Sigmoid colon (tissue), 7 donors: ENCODE results near the gene CDS1. TPM values are rescaled to one million over a fixed set of nuclear protein-coding genes. Genes with fewer than 3 reads are reported as not detected.

Source experiments
- DNase-seq: peaks from one replicate; pipeline ENCODE4 v3.0.0-alpha.2; 2019
- H3K27ac ChIP-seq, 4 donors: fragments of 200-600 bp; sonication (generic); one replicate each; pipeline ENCODE4 v1.5.1; 2016 to 2019; ENCODE audit warnings: mild to moderate bottlenecking in 1 of 4
- H3K27me3 ChIP-seq, 3 donors: fragments of 200-600 bp; sonication (generic); one replicate each; pipeline ENCODE4 v1.5.1; 2019; ENCODE audit warnings: mild to moderate bottlenecking in 1 of 3
- H3K36me3 ChIP-seq, 4 donors: fragments of 200-600 bp; sonication (generic); one replicate each; pipeline ENCODE4 v1.5.1; 2016 to 2019
- H3K4me1 ChIP-seq, 4 donors: fragments of 200-600 bp; sonication (generic); one replicate each; pipeline ENCODE4 v1.5.1; 2017 to 2019
- H3K4me3 ChIP-seq, 4 donors: fragments of 200-600 bp; sonication (generic); one replicate each; pipeline ENCODE4 v1.5.1; 2017 to 2019; ENCODE audit warnings: mild to moderate bottlenecking in 2 of 4, moderate library complexity in 1 of 4
- H3K9me3 ChIP-seq, 4 donors: fragments of 200-600 bp in 3 of 4; sonication (generic) in 3 of 4; one replicate each; pipeline versions ENCODE4 v1.5.1 to v1.6.1; 2013 to 2019
- CTCF ChIP-seq, 4 experiments: fragments of 450-650 bp in 3 of 4; fragments of 200-600 bp in 1 of 4; IDR thresholded peaks; one replicate each; pipeline ENCODE4 v1.5.1; 2016 to 2019; ENCODE audit warnings: antibody characterized with exemption in 4 of 4, mild to moderate bottlenecking in 3 of 4, moderate library complexity in 2 of 4
- EP300 ChIP-seq, 4 donors: sonication (generic); formaldehyde crosslinking; IDR thresholded peaks; one replicate each; pipeline ENCODE4 v1.6.1; 2017; ENCODE audit warnings: antibody characterized with exemption in 4 of 4
- POLR2A ChIP-seq, 2 donors: fragments of 450-650 bp; IDR thresholded peaks; one replicate each; pipeline ENCODE4 v1.6.1; 2016; ENCODE audit warnings: antibody characterized with exemption in 2 of 2, mild to moderate bottlenecking in 2 of 2, moderate library complexity in 2 of 2
- POLR2AphosphoS5 ChIP-seq, 4 donors: sonication (generic); formaldehyde crosslinking; IDR thresholded peaks; one replicate each; pipeline ENCODE4 v1.6.1; 2017; ENCODE audit warnings: antibody characterized with exemption in 4 of 4
- WGBS, 2 donors: extraction: QIAGEN DNeasy Blood & Tissue Kit; methylation state at CpG; one replicate each; pipeline ENCODE4 v1.1.7; 2013; 5-methylcytosine and 5-hydroxymethylcytosine counted together
- intact Hi-C: fragments of 100-400 bp; cut with DNase I; formaldehyde crosslinking; loops from one replicate; pipeline ENCODE4 v1.15.1; 2023
- polyA plus RNA-seq, 3 donors: library from polyadenylated mRNA; stranded (reverse); fragments of 200-250 nt; gene quantifications; one replicate each; pipeline ENCODE4 v1.2.3, GENCODE V29; 2013
- total RNA-seq, 4 donors: library from RNA; depleted of rRNA; stranded (reverse); fragments of >200 nt; gene quantifications; one replicate each; pipeline ENCODE4 v1.1.0, GENCODE V29; 2016
- donor health status: healthy with polysubstance abuse.
- donor health status: Bipolar disorder and iron deficiency.
- donor health status: healthy.

Gene CDS1
- total and polyA plus RNA-seq, 7 donors: under 0.01 to 11.6 (median 0.49) TPM

GRCh38 chr4:84562156-84562555, 20.8 kb upstream of the CDS1 start:
- Histone ChIP-seq H3K9me3 (no peaks in the 10 kb centered on the region), H3K27ac (no peak overlapping the region), H3K36me3 (no peaks in the 10 kb centered on the region), H3K4me1 (no peaks in the 10 kb centered on the region), H3K4me3 (no peak overlapping the region), H3K27me3 (no peaks in the 10 kb centered on the region)
- DNase-seq: no peak
- WGBS, 2 donors: 96 to 97% methylated on average over 5 of the region's 5 CpGs
- TF ChIP-seq CTCF (IDR thresholded peaks at IDR 0.05) (no peak), POLR2A (IDR thresholded peaks at IDR 0.05) (no peak), POLR2AphosphoS5 (IDR thresholded peaks at IDR 0.05) (no peak), EP300 (IDR thresholded peaks at IDR 0.05) (no peak)
- intact Hi-C loops: no loop called here

- TF ChIP-seq EP300 (IDR thresholded peaks at IDR 0.05) (no peak), POLR2A (IDR thresholded peaks at IDR 0.05) (no peak), CTCF (IDR thresholded peaks at IDR 0.05) (no peak), POLR2AphosphoS5 (IDR thresholded peaks at IDR 0.05) (no peak)
- no peaks in the 10 kb centered on the region for H3K9me3 ChIP-seq
- 74 to 82% methylated on average over 4 of the region's 4 CpGs for WGBS, 2 donors
Measured at GRCh38 chr4:84563002-84563401, 19.9 kb upstream of the CDS1 start.

GRCh38 chr4:84565951-84566350, 17.0 kb upstream of the CDS1 start:
- TF ChIP-seq POLR2AphosphoS5 (IDR thresholded peaks at IDR 0.05) (no peak), CTCF (IDR thresholded peaks at IDR 0.05) (no peak), POLR2A (IDR thresholded peaks at IDR 0.05) (no peak), EP300 (IDR thresholded peaks at IDR 0.05) (no peak)

More at GRCh38 chr4:84563002-84563401, 19.9 kb upstream of the CDS1 start:
- intact Hi-C loops: no loop called here
- H3K36me3 ChIP-seq: no peaks in the 10 kb centered on the region
- H3K4me3 ChIP-seq: no peak overlapping the region
- DNase-seq: no peak
- H3K27ac ChIP-seq: no peak overlapping the region
- H3K4me1 ChIP-seq: no peaks in the 10 kb centered on the region
- no peaks in the 10 kb centered on the region for H3K27me3 ChIP-seq

GRCh38 chr4:84568496-84568895, 14.4 kb upstream of the CDS1 start:
- no peaks in the 10 kb centered on the region for H3K27me3 ChIP-seq
- intact Hi-C loops: no loop called here
- no peaks in the 10 kb centered on the region for H3K9me3 ChIP-seq
- no peak for DNase-seq
- 56 to 68% methylated on average over 3 of the region's 3 CpGs for WGBS, 2 donors
- TF ChIP-seq CTCF (IDR thresholded peaks at IDR 0.05): no peak
- TF ChIP-seq POLR2A (IDR thresholded peaks at IDR 0.05): no peak
- TF ChIP-seq EP300 (IDR thresholded peaks at IDR 0.05): no peak
- no peak for TF ChIP-seq POLR2AphosphoS5 (IDR thresholded peaks at IDR 0.05)
- no peaks in the 10 kb centered on the region for H3K4me1 ChIP-seq
- no peak overlapping the region for H3K4me3 ChIP-seq
- no peak overlapping the region for H3K27ac ChIP-seq
- no peaks in the 10 kb centered on the region for H3K36me3 ChIP-seq

More at GRCh38 chr4:84565951-84566350, 17.0 kb upstream of the CDS1 start:
- H3K27me3 ChIP-seq: no peaks in the 10 kb centered on the region
- intact Hi-C loops: no loop called here
- no peak overlapping the region for H3K4me3 ChIP-seq
- no peak for DNase-seq
- H3K27ac ChIP-seq: no peak overlapping the region
- H3K36me3 ChIP-seq: no peaks in the 10 kb centered on the region
- 92 to 95% methylated on average over 4 of the region's 4 CpGs for WGBS, 2 donors
- no peaks in the 10 kb centered on the region for H3K4me1 ChIP-seq
- H3K9me3 ChIP-seq: no peaks in the 10 kb centered on the region

- Histone ChIP-seq H3K27ac (no peak overlapping the region), H3K9me3 (no peaks in the 10 kb centered on the region), H3K4me3 (no peak overlapping the region), H3K27me3 (no peaks in the 10 kb centered on the region), H3K36me3 (no peaks in the 10 kb centered on the region), H3K4me1 (no peaks in the 10 kb centered on the region)
- 91 to 93% methylated on average over 2 of the region's 2 CpGs for WGBS, 2 donors
- TF ChIP-seq CTCF (IDR thresholded peaks at IDR 0.05) (no peak), EP300 (IDR thresholded peaks at IDR 0.05) (no peak), POLR2A (IDR thresholded peaks at IDR 0.05) (no peak), POLR2AphosphoS5 (IDR thresholded peaks at IDR 0.05) (no peak)
- intact Hi-C loops: no loop called here
- DNase-seq: no peak
Measured at GRCh38 chr4:84569009-84569408, 13.9 kb upstream of the CDS1 start.
